22Rv1 (cell line): ENCODE data around the gene WASF3.

Source experiments
- CTCF ChIP-seq: fragments of 450-650 bp; IDR thresholded peaks from 2 replicates; pipeline ENCODE4 v1.5.1; 2017; ENCODE audit warnings: mild to moderate bottlenecking
- ZFX ChIP-seq: fragments of 450-650 bp; IDR thresholded peaks from 2 replicates; pipeline ENCODE4 v1.6.1; 2017; ENCODE audit warnings: antibody characterized with exemption, borderline replicate concordance

DNA sequence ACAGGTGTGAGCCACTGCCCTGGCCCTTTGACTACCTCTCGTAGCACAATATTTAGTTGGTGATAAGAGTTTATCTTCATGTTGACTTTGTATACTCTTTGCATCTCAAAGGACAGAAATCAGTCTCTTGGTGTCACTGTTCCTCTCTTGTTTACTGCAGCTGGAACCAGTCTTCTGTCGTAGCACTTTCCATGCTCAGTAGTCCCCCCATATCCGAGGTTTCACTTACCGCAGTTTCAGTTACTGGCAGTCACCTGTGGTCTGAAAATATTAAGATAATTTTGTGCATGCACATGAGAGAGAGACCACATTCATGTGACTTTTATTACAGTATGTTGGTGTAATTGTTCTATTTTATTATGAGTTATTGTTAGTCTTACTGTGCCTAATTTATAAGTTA, 49.1 kb downstream of the WASF3 start:
- TF ChIP-seq CTCF: no peak
- TF ChIP-seq ZFX: no peak
